Ascending aorta (tissue), 2 donors: ENCODE results near the gene MSH5. TPM values are rescaled to one million over a fixed set of nuclear protein-coding genes. Genes with fewer than 3 reads are reported as not detected.

Experiments used
- DNase-seq, 2 donors: peaks; one replicate each; pipeline ENCODE4 v3.0.0-alpha.2; 2019; ENCODE audit warnings: low spot score in 2 of 2
- H3K27ac ChIP-seq, 2 donors: fragments of 200-600 bp; sonication (generic); one replicate each; pipeline ENCODE4 v1.5.1; 2016 to 2017; ENCODE audit warnings: mild to moderate bottlenecking in 1 of 2
- H3K27me3 ChIP-seq: fragments of 200-600 bp; sonication (generic); one replicate; pipeline ENCODE4 v1.5.1; 2017
- H3K36me3 ChIP-seq, 2 donors: fragments of 200-600 bp; sonication (generic); one replicate each; pipeline ENCODE4 v1.5.1; 2016
- H3K4me1 ChIP-seq, 2 donors: fragments of 200-600 bp; sonication (generic); one replicate each; pipeline ENCODE4 v1.5.1; 2016 to 2017; ENCODE audit warnings: mild to moderate bottlenecking in 1 of 2
- H3K4me3 ChIP-seq, 2 donors: fragments of 200-600 bp; sonication (generic); one replicate each; pipeline ENCODE4 v1.5.1; 2016 to 2017; ENCODE audit warnings: mild to moderate bottlenecking in 1 of 2
- H3K9me3 ChIP-seq, 2 donors: fragments of 200-600 bp; sonication (generic); one replicate each; pipeline ENCODE4 v1.5.1; 2016
- CTCF ChIP-seq, 3 experiments: fragments of 200-600 bp in 2 of 3; fragments of 450-650 bp in 1 of 3; sonication (generic) in 2 of 3; IDR thresholded peaks; one replicate each; pipeline ENCODE4 v1.5.1; 2016 to 2019; ENCODE audit warnings: antibody characterized with exemption in 3 of 3, mild to moderate bottlenecking in 1 of 3, moderate library complexity in 1 of 3
- intact Hi-C: fragments of 100-400 bp; cut with DNase I; formaldehyde crosslinking; loops from one replicate; pipeline ENCODE4 v1.15.1; 2023
- total RNA-seq: library from RNA; depleted of rRNA; stranded (reverse); fragments of >200 nt; gene quantifications from one replicate; pipeline ENCODE4 v1.1.0, GENCODE V29; 2016

Gene MSH5
- total RNA-seq, 1 donor from 2014 or later, result 17.7 TPM

- intact Hi-C loops, result no loop called here
- Histone ChIP-seq H3K36me3 (no peaks in the 10 kb centered on the region), H3K4me3 (no peak overlapping the region), H3K27ac (no peak overlapping the region), H3K4me1 (no peaks in the 10 kb centered on the region), H3K27me3 (no peaks in the 10 kb centered on the region), H3K9me3 (no peaks in the 10 kb centered on the region)
- no peak for TF ChIP-seq CTCF (IDR thresholded peaks at IDR 0.05)
- DNase-seq, result no peak
These were observed 25.7 kb upstream of the MSH5 start for GRCh38 chr6:31713991-31714684.

DNA sequence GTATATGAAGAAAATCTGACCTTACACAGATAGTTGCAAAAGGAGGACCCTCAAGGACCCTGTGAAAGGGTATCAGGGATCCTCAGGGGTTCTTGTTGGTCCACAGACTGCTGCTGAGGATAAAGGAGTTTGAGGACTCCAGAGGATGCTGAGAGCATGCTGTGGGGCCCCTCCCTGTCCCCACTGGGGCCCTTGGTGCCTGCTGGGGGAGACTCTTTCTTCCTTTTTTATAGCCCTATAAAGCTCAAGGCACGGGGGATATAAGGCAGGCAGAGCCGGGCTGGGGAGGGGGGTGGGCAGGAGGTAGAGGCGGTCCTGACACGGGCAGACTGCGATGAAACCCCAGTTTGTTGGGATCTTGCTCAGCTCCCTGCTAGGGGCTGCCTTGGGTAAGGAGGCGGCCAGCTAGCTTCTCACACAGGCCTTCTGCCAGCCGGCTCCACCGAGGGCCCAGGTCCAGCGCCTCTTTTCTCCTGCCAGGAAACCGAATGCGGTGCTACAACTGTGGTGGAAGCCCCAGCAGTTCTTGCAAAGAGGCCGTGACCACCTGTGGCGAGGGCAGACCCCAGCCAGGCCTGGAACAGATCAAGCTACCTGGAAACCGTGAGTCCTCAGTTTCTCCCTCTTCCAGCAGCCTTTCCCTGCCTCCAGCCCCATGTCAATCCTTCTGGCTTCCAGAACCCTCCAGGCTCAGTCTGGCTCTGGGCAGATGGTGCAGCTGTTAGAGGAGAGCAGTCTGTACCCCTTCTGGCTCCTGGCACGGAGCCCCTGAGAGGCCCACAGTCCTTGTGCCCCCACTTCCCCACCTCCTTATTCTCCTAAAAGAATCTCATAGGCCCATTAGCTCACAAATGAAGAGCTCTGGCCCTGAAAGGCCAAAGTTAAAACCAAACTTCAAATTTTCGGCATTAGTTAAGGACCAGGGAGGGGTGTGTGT, 24.5 kb upstream of the MSH5 start, which contains the start of gene LY6G6D:
LY6G6D (plus strand) TSS at position 327 of the 937 bp plus-strand sequence; CDS start at position 335, 8 bp downstream.
- Histone ChIP-seq H3K36me3 (no peaks in the 10 kb centered on the region), H3K4me1 (no peaks in the 10 kb centered on the region), H3K4me3 (no peak within 1 kb of the TSS), H3K9me3 (no peaks in the 10 kb centered on the region), H3K27me3 (no peaks in the 10 kb centered on the region), H3K27ac (no peak within 1 kb of the TSS)
- intact Hi-C loops, result no loop called here
- DNase-seq, result no peak
- no peak for TF ChIP-seq CTCF (IDR thresholded peaks at IDR 0.05)

GRCh38 chr6:31717499-31718222, 22.1 kb upstream of the MSH5 start:
- no peaks in the 10 kb centered on the region for H3K27me3 ChIP-seq
- DNase-seq, result no peak
- no peak for TF ChIP-seq CTCF (IDR thresholded peaks at IDR 0.05)
- no peaks in the 10 kb centered on the region for H3K4me1 ChIP-seq
- H3K9me3 ChIP-seq, result no peaks in the 10 kb centered on the region
- H3K27ac ChIP-seq, result no peak overlapping the region
- no peaks in the 10 kb centered on the region for H3K36me3 ChIP-seq
- H3K4me3 ChIP-seq, result no peak overlapping the region
- intact Hi-C loops, result no loop called here

GRCh38 chr6:31718265-31718664, 21.5 kb upstream of the MSH5 start:
- no peaks in the 10 kb centered on the region for H3K9me3 ChIP-seq
- no peak overlapping the region for H3K27ac ChIP-seq
- no peak for TF ChIP-seq CTCF (IDR thresholded peaks at IDR 0.05)
- intact Hi-C loops, result no loop called here
- H3K27me3 ChIP-seq, result no peaks in the 10 kb centered on the region
- no peak for DNase-seq
- no peaks in the 10 kb centered on the region for H3K4me1 ChIP-seq
- H3K4me3 ChIP-seq, result no peak overlapping the region
- no peaks in the 10 kb centered on the region for H3K36me3 ChIP-seq

GRCh38 chr6:31719001-31719400, 20.8 kb upstream of the MSH5 start:
- H3K36me3 ChIP-seq, result peaks cover 0 to 3% of the 10 kb centered on the region in 2 donors
- no peak for TF ChIP-seq CTCF (IDR thresholded peaks at IDR 0.05)
- H3K4me1 ChIP-seq, result no peaks in the 10 kb centered on the region
- intact Hi-C loops, result no loop called here
- no peak for DNase-seq
- H3K4me3 ChIP-seq, result no peak overlapping the region
- no peaks in the 10 kb centered on the region for H3K27me3 ChIP-seq
- no peaks in the 10 kb centered on the region for H3K9me3 ChIP-seq
- no peak overlapping the region for H3K27ac ChIP-seq
